ENCODE results near the gene MYO9B. TPM values are rescaled to one million over a fixed set of nuclear protein-coding genes. Genes with fewer than 3 reads are reported as not detected.

MYO9B gene
- total RNA-seq, 1 experiment from 2014 or later: 58.6 TPM

- H3K79me2 ChIP-seq (ENCODE audit: insufficient read depth, low read length): no peaks in the 10 kb centered on the region
These were observed 149.5 kb downstream of the MYO9B start for GRCh38 chr19:17225053-17225452.

More at GRCh38 chr19:17225053-17225452, 149.5 kb downstream of the MYO9B start:
- Histone ChIP-seq H2BK12ac (ENCODE audit: insufficient read length, low read depth, low read length) (no peak overlapping the region), H4K20me1 (ENCODE audit: control insufficient read depth, insufficient read depth, insufficient read length) (no peaks in the 10 kb centered on the region), H4K8ac (replicated peaks; ENCODE audit: insufficient read length, low read depth, low read length) (no peak overlapping the region), H2BK120ac (ENCODE audit: low read depth, low read length, poor library complexity, severe bottlenecking) (no peak overlapping the region), H3K27me3 (ENCODE audit: insufficient read depth, low read length) (no peaks in the 10 kb centered on the region), H3K4me2 (ENCODE audit: insufficient read depth, insufficient read length, low read length) (no peak overlapping the region), H3K4ac (ENCODE audit: low read depth, low read length) (no peak overlapping the region), H3K9ac (ENCODE audit: extremely low read depth, insufficient read length, low read length) (no peak overlapping the region), H3K9me3 (ENCODE audit: control insufficient read depth, low read depth, low read length) (no peaks in the 10 kb centered on the region), H3K27ac (ENCODE audit: insufficient read length, low read depth, low read length) (no peak overlapping the region), H3K18ac (ENCODE audit: insufficient read length, low read depth, low read length) (no peak overlapping the region), H3K23ac (ENCODE audit: insufficient read length, low read depth, low read length) (no peak overlapping the region), H2BK20ac (ENCODE audit: low read depth, low read length, poor library complexity, severe bottlenecking) (no peak overlapping the region), H2AK5ac (ENCODE audit: insufficient read length, low read length) (no peak overlapping the region), H4K5ac (ENCODE audit: insufficient read length, low read depth, low read length) (no peak overlapping the region), H4K91ac (ENCODE audit: insufficient read length, low read depth, low read length) (no peak overlapping the region), H3K14ac (ENCODE audit: insufficient read depth, low read length) (no peak overlapping the region), H3T11ph (ENCODE audit: low read length) (no peak overlapping the region), H2AFZ (ENCODE audit: low read length) (no peak overlapping the region), H3K56ac (ENCODE audit: insufficient read length, low read depth, low read length) (no peak overlapping the region), H2BK15ac (ENCODE audit: low read depth, low read length) (no peak overlapping the region), H3K23me2 (ENCODE audit: insufficient read length, low read depth, low read length, poor library complexity, severe bottlenecking) (peaks cover 5% of the 10 kb centered on the region), H2BK5ac (ENCODE audit: insufficient read length, low read length) (no peak overlapping the region), H3K79me1 (ENCODE audit: insufficient read depth, low read depth, low read length, poor library complexity, severe bottlenecking) (no peaks in the 10 kb centered on the region), H3K4me1 (ENCODE audit: insufficient read depth, low read length) (no peaks in the 10 kb centered on the region; the same call in 1 of the 2 replicates)
- Mint-ChIP-seq H3K9me3 (no peaks in the 10 kb centered on the region), H3K4me1 (peaks cover 8 to 21% of the 10 kb centered on the region in 2 experiments), H3K36me3 (ENCODE audit: insufficient read depth in 1 of 3, low read depth in 3 of 3) (peaks cover 0 to 7% (median 4%) of the 10 kb centered on the region in 3 experiments; a peak in 3 of 7 replicates), H3K27me3 (ENCODE audit: low read depth) (no peaks in the 10 kb centered on the region), H3K4me3 (peak overlapping the region; percentile 24 to 60; a peak in 1 of 5 replicates), H3K27ac (no peak overlapping the region)
- no CpG with 5 or more reads among the region's 10 CpGs for WGBS (ENCODE audit: extremely low coverage, insufficient read length, low lambda C conversion rate)
- no peak for TF ChIP-seq CTCF (conservative IDR thresholded peaks at IDR 0.05)
- DNase-seq: no peak
